Heart right ventricle (tissue), 16 donors: ENCODE data around the gene UBE2C. TPM values are rescaled to one million over a fixed set of nuclear protein-coding genes. Genes with fewer than 3 reads are reported as not detected.

Experiments used
- ATAC-seq, 8 donors: fragments of 200-7000 bp; cut with Tn5 transposase; one replicate each; pipeline ENCODE4 v1.9.1; 2020; ENCODE audit warnings: mild to moderate bottlenecking in 8 of 8, moderate library complexity in 8 of 8, moderate number of reproducible peaks in 1 of 8
- DNase-seq, 2 donors: peaks; one replicate each; pipeline ENCODE4 v3.0.0-alpha.2; 2020
- H3K27ac ChIP-seq, 10 donors: fragments of 200-600 bp; sonication (generic) in 2 of 10; one replicate each; pipeline versions ENCODE4 v1.5.0 to v1.8.0; 2020 to 2022; ENCODE audit warnings: mild to moderate bottlenecking in 3 of 10
- H3K27me3 ChIP-seq, 7 donors: fragments of 200-600 bp; one replicate each; pipeline ENCODE4 v1.8.0; 2021 to 2022; ENCODE audit warnings: mild to moderate bottlenecking in 2 of 7
- H3K36me3 ChIP-seq, 9 donors: fragments of 200-600 bp; sonication (generic) in 1 of 9; one replicate each; pipeline versions ENCODE4 v1.5.0 to v1.8.0; 2020 to 2022; ENCODE audit warnings: mild to moderate bottlenecking in 2 of 9
- H3K4me1 ChIP-seq, 9 donors: fragments of 200-600 bp; sonication (generic) in 1 of 9; one replicate each; pipeline versions ENCODE4 v1.5.0 to v1.8.0; 2020 to 2022; ENCODE audit warnings: mild to moderate bottlenecking in 4 of 9
- H3K4me3 ChIP-seq, 10 donors: fragments of 200-600 bp; sonication (generic) in 2 of 10; one replicate each; pipeline versions ENCODE4 v1.5.0 to v1.8.0; 2020 to 2022; ENCODE audit warnings: mild to moderate bottlenecking in 7 of 10, moderate library complexity in 2 of 10
- H3K9me3 ChIP-seq, 11 donors: fragments of 200-600 bp in 10 of 11; sonication (generic) in 2 of 11; one replicate each; pipeline versions ENCODE4 v1.5.0 to v1.8.0; 2013 to 2022; ENCODE audit warnings: mild to moderate bottlenecking in 2 of 11, control low read depth in 1 of 11, moderate library complexity in 1 of 11
- whole genome bisulfite sequencing, 2 donors: extraction: QIAGEN DNeasy Blood & Tissue Kit; methylation state at CpG; one replicate each; pipeline ENCODE4 v1.1.7; 2013; ENCODE audit warnings: inconsistent platforms in 1 of 2; 5-methylcytosine and 5-hydroxymethylcytosine counted together
- intact Hi-C, 10 donors: fragments of 100-400 bp; cut with DNase I; formaldehyde crosslinking; loops; one replicate each; pipeline versions ENCODE4 v1.11.1 to v1.14.2; 2022
- polyA plus RNA-seq, 2 donors: library from polyadenylated mRNA; stranded (reverse); fragments of 200-250 nt; gene quantifications; one replicate each; pipeline ENCODE4 v1.2.3, GENCODE V29; 2013
- total RNA-seq, 10 donors: library from RNA; stranded (reverse); fragmentation: NEBNext Ultra II Directional in 3 of 10; extraction: Animal tissue kit (Norgen Biotek cat#: 25700) in 3 of 10; gene quantifications; one replicate each; pipeline versions ENCODE4 v1.2.1 to v1.2.4, GENCODE V29; 2021 to 2023
- TF ChIP-seq, protein P1 (sequence below), 9 donors: fragments of 200-600 bp; sonication (generic) in 2 of 9; IDR thresholded peaks; one replicate each; pipeline versions ENCODE4 v1.5.0 to v1.8.0; 2021 to 2022; ENCODE audit warnings: antibody characterized with exemption in 9 of 9, mild to moderate bottlenecking in 5 of 9, moderate library complexity in 1 of 9
- donor health status: Arrhythmogenic right ventricular cardiomyopathy.
- donor health status: ischemic (EF 13 %, LVEDD 7.1; RV severe dilation, severe dysfunction).
- donor health status: healthy with polysubstance abuse.
- donor health status: DM: no; HTN: yes; CAD: no.
- donor health status: DM: no; HTN: no; CAD: no.
- donor health status: ischemic (EF 25% LVEDD 6.9; RV normal size, moderate dysfunction).
- donor health status: ischemic (EF 25% LVEDD 5.7; RV mildly dilated, moderate dysfunction).
- donor health status: healthy.
- donor health status: DM: yes; HTN: yes; CAD: no.
- donor health status: Ischemic cardiomyopathy.
- donor health status: ischemic (EF 35%, LVEDD 5.7; RV mildly dilated, moderate dysfunction).
- donor health status: nonischemic (EF 11% LVEDD 7.7; RV severe dilation, severe dysfunction).
- donor health status: DM: yes; HTN: yes; CAD: no.
- donor health status: PGD.
- donor health status: ischemic (EF 29% LVEDD 5.4; RV normal size, mild dysfunction).
- donor health status: nonischemic (EF 23%, LVEDD 6.1; RV moderate dilation, normal function).

The UBE2C gene
- total and polyA plus RNA-seq, 12 donors = 0.37 to 8.6 (median 1.1) TPM; not detected in 2

DNA sequence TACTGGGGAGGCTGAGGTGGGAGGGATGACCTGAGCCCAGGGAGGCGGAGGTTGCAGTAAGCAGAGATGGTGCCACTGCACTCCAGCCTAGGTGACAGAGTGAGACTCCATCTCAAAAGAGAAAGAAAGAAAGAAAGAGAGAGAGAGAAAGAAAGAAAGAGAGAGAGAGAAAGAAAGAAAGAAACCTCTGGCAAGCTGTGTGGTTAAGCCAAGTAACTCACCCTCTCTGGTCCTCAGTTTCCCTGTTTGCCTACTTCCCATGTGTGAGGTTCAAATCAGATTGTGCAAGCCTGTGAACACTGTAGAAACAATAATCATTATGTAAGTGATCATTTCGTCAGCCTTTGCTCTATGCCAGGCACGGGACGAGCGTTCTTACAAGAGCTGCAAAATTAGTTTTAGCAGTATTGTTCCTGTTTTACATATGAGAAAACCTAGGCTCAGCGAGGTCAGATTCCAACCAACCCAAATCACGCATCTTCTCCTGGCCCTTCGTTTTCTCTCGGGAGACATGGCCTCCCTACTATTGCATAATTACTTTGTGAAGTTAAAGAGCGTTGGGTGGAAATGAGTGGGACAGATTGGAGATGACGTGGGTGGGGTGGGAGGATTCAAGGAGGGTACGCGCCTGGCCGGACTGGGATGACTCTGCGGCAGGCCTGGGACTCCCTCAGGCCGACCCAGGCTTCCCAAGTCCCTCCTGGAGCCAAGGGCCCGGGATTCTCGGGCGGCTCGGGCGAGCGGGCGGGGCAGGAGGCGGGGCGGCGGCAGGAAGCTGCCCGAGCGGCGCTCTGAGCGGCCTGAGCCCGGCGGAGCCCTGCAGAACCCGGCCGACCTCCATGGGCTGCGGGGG, 20.8 kb downstream of the UBE2C start, which contains the start of gene SNX21:
TSS of gene SNX21 (plus strand) at position 770 of the 853 bp plus-strand sequence. CDS start 121 bp downstream, outside the sequence.
- WGBS, 2 donors = 4% methylated on average over 33 to 35 of the region's 35 CpGs
- peak within 1 kb of the TSS; percentile 49 to 90 (median 75) for H3K4me3 ChIP-seq
- H3K9me3 ChIP-seq = no peaks in the 10 kb centered on the region
- peak; percentile 88 to 92 (median 89) for ATAC-seq
- TF ChIP-seq, protein P1, sequence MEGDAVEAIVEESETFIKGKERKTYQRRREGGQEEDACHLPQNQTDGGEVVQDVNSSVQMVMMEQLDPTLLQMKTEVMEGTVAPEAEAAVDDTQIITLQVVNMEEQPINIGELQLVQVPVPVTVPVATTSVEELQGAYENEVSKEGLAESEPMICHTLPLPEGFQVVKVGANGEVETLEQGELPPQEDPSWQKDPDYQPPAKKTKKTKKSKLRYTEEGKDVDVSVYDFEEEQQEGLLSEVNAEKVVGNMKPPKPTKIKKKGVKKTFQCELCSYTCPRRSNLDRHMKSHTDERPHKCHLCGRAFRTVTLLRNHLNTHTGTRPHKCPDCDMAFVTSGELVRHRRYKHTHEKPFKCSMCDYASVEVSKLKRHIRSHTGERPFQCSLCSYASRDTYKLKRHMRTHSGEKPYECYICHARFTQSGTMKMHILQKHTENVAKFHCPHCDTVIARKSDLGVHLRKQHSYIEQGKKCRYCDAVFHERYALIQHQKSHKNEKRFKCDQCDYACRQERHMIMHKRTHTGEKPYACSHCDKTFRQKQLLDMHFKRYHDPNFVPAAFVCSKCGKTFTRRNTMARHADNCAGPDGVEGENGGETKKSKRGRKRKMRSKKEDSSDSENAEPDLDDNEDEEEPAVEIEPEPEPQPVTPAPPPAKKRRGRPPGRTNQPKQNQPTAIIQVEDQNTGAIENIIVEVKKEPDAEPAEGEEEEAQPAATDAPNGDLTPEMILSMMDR (IDR thresholded peaks at IDR 0.05) = no peak
- DNase-seq = peak; percentile 89 to 92
- no peaks in the 10 kb centered on the region for H3K27me3 ChIP-seq
- intact Hi-C loops = loop anchor here in 3 of 10 donors (10.0 kb wide), 3 partner anchors 52 to 142 kb away; partner anchors contain the start of genes SPATA25 (in 1 of the 3), ZNF335 (in 1 of the 3) and ZSWIM1 (in 1 of the 3)
- peak within 1 kb of the TSS; percentile 78 to 99 (median 95) for H3K27ac ChIP-seq
- H3K36me3 ChIP-seq = peaks cover 0 to 28% (median 0%) of the 10 kb centered on the region in 9 donors
- peaks cover 7 to 59% (median 39%) of the 10 kb centered on the region in 9 donors for H3K4me1 ChIP-seq

DNA sequence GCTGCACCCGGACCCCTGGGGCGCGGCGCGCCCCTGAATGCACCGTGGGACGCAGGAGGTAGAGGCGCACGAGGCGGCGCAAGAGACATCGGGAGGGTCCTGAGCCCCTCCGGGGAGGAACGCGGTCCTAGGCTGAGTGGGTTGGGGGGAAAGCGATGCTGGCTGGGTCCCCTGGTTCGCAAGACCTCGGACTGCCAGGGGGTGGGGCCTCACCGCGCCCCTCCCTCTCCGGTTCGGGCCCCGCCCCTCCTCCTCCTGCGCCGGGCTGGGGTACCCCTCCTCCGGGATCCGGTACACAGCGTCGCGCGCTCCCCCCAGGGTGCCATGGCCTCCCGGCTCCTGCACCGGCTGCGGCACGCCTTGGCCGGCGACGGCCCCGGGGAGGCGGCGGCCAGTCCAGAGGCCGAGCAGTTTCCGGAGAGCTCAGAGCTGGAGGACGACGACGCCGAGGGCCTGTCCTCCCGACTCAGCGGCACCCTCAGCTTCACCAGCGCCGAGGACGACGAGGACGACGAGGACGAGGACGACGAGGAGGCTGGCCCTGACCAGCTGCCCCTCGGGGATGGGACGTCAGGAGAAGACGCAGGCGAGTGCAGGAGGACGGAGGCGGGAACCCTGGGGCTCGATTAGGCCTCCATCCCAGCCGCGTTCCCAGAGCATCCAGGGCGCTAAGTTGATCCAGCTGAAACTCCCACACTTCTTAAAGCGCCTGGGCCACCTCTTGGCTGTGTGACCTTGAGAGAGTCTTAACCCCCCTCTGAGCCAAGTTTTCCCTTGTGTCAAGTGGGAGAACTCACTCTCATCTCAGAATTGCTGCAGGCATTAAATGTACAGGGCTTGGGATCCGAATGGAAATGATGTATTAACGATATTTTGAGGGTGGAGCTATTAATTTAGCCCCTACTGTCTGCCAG, 21.7 kb downstream of the UBE2C start:
- ATAC-seq = peak; percentile 81 to 91 (median 87)
- Histone ChIP-seq H3K27me3 (no peaks in the 10 kb centered on the region), H3K4me1 (peaks cover 7 to 50% (median 35%) of the 10 kb centered on the region in 9 donors), H3K4me3 (peak overlapping the region; percentile 49 to 90 (median 75)), H3K36me3 (peaks cover 0 to 37% (median 0%) of the 10 kb centered on the region in 9 donors), H3K27ac (peak overlapping the region; percentile 78 to 99 (median 95)), H3K9me3 (no peaks in the 10 kb centered on the region)
- intact Hi-C loops = loop anchor here in 3 of 10 donors (2.0 to 10.0 kb wide), 4 partner anchors 23 to 141 kb away; partner anchors contain the start of genes ACOT8 (in 1 of the 3), SPATA25 (in 1 of the 3), ZNF335 (in 1 of the 3) and ZSWIM1 (in 1 of the 3)
- WGBS, 2 donors = 2% methylated on average over 63 to 70 of the region's 71 CpGs
- TF ChIP-seq, protein P1 (IDR thresholded peaks at IDR 0.05) = no peak
- DNase-seq = peak; percentile 80 to 83

DNA sequence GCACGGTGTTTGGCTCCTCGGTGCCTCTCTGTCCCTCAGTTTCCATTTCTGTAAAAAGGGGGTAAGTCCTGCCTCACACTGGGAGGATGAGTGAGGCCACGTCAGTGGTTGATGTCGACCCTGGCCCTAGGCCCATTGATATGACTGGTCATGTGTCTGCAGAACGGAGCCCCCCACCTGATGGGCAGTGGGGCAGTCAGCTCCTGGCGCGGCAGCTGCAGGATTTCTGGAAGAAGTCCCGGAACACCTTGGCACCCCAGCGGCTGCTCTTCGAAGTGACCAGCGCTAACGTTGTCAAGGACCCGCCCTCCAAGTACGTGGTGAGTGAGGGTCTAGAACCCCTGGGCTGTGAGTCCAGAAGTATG, 22.3 kb downstream of the UBE2C start:
- Histone ChIP-seq H3K4me1 (peaks cover 7 to 50% (median 35%) of the 10 kb centered on the region in 9 donors), H3K36me3 (peaks cover 0 to 43% (median 0%) of the 10 kb centered on the region in 9 donors), H3K9me3 (no peaks in the 10 kb centered on the region), H3K27me3 (no peaks in the 10 kb centered on the region), H3K27ac (peak overlapping the region; percentile 78 to 99 (median 95)), H3K4me3 (peak overlapping the region; percentile 49 to 90 (median 75))
- WGBS, 2 donors = 54 to 62% methylated on average over 14 of the region's 14 CpGs
- ATAC-seq (no peak), DNase-seq (peak in 1 of 2 donors; percentile 23)
- intact Hi-C loops = loop anchor here in 3 of 10 donors (2.0 to 10.0 kb wide), 4 partner anchors 22 to 140 kb away; partner anchors contain the start of genes ACOT8 (in 1 of the 3), SPATA25 (in 1 of the 3), ZNF335 (in 1 of the 3) and ZSWIM1 (in 1 of the 3)
- TF ChIP-seq, protein P1 (IDR thresholded peaks at IDR 0.05) = no peak
